HG03571 (cell line): ENCODE measurements around the gene SLC2A1.

Experiments used
- ATAC-seq: cut with Tn5 transposase; IDR thresholded peaks from one replicate; pipeline ENCODE4 v1.9.1; 2021; ENCODE audit not compliant: unreplicated experiment

SLC2A1 gene

GRCh38 chr1:42979896-42980800 lies 21.5 kb upstream of the SLC2A1 start:
- ATAC-seq = no peak

DNA sequence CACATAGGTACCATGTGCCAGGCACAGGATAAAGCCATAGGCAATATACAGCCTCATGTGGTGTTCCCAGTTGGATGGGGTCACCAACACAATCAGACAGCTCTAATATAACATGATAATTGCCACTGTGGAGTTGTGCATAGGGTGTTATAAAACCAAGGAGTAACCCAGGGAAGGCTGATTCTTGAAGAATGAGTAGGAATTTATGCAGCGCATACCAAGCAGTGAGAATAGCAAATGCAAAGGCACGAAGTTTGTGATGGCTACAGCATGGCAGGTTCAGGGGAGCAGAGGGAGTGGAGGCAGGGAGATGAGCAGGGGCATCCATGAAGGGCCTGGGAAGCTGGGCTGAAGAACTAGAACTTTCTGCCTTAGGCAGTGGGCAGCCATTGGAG lies 20.4 kb upstream of the SLC2A1 start:
- no peak for ATAC-seq

- ATAC-seq = no peak
Observed at GRCh38 chr1:42978317-42979035, 19.8 kb upstream of the SLC2A1 start.

GRCh38 chr1:42977653-42978052 lies 19.0 kb upstream of the SLC2A1 start:
- no peak for ATAC-seq

DNA sequence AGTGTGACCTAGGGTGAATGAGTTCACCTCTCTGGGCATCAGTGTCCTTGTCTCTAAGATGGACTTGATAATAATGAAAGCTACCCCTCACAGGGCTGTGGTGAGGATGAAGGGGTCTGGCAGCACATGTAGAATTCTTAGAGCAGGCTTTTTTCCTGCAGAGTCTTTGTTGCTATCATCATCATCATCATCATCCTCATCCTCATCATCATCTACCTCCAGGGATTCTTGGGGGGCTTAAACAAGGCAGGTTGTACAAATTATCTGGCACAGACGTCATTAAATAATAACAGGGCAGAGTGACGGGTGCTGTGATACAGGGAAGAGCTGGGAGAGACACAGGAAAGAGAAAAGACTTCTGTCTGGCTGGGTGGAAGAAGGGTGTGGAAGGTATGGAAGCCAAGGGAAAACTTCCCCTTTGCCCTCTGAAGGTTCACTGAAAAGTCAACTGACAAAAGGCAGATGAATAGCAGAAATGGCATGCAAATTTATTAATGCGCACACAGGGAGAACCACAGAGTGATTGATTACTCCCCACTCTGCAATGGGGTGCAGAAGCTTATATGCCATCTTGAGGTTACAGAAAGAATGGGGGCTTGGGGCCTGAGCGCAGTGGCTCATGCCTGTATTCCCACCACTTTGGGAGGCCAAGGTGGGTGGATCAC lies 17.0 kb upstream of the SLC2A1 start:
- no peak for ATAC-seq

DNA sequence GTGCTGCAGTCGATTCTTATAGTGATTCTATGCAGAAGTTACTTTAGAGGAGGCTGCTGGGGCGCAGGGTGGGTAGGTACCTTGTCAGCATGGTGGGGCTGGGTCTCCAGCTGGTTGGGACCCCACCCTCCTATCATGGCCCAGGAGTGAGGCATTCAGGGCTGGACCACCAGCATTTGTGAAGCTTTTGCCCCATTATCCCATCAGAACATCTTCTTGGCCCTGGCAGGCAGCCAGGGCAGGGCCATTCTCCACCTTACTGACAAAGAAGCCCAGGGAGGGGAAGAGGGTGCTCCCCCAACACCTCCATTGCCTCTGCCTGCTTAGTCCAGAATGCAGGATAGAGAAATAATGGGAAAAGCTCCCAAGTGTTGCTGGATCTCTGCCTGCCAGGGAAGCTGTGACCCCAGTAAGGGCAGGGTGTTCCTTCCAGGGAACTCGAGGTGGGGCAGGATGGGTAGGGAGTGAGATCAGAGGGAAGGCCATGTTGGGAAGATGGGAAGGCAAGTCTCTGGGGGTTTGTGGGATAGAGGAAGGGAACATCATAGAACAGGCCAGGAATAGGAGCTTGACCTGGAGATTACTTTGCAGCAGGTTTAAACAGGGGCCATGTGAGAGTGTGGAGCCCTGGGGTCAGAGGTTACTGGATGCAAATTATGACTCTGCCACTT lies 16.2 kb upstream of the SLC2A1 start:
- ATAC-seq = no peak

DNA sequence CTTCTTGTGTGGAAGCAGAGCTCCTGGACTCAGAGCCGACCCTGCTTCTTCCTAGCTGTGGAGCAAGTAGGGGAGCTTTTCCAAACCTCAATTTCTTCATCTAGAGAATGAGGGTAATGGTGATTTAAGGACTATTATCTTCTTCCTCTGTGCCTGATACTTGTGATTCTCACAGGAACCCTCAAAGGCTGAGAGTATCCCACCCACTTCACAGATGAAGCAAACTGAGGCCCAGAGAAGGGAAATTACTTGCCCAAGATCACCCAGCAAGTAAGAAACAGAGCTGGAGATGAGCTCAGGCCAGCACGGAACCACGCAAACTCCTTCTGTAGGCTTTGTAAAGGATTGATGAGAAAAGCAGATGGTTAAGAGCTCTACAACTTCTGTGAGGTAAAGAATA lies 15.1 kb upstream of the SLC2A1 start:
- ATAC-seq = no peak

DNA sequence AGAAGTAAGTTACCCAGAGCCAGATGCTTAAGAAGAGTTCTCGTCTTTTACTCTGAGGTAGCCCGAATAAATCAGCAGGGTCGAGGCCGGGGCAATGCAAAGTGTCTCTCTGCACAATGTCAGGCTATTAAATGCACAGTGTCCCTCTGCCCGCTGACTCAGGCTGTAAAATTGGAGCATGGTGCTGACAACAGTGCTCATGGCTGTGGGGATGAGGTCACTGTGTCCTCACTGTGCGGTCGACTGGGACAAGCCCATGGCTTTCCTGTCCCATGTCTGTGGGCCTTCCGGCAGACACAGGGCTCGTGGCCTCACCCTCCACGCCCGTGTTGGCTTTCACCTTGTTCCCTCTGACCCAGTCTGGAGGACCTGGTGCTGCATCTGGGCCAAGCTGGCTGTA lies 14.6 kb upstream of the SLC2A1 start:
- no peak for ATAC-seq

- ATAC-seq = no peak
Observed at GRCh38 chr1:42971841-42972291, 13.2 kb upstream of the SLC2A1 start.

- no peak for ATAC-seq
Observed at GRCh38 chr1:42970143-42970542, 11.5 kb upstream of the SLC2A1 start.

DNA sequence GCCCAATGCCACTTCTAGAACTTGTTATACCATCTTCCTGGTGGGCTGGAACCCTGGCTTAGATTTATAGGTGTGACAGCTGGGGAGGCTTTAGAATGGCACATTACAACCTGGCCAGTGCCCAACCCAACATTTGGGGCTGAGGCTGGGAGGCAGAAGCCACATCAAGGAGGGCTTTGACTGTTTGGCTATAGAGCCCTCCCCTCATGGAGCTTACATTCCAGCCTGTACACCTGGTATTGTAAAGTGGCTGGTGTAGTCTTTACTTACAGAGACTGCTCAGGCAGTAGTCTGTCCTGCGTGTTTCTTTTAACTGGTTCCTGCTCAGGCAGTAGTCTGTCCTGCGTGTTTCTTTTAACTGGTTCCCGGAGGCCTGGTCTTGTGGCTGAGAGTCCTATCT lies 10.0 kb upstream of the SLC2A1 start:
- ATAC-seq = no peak

DNA sequence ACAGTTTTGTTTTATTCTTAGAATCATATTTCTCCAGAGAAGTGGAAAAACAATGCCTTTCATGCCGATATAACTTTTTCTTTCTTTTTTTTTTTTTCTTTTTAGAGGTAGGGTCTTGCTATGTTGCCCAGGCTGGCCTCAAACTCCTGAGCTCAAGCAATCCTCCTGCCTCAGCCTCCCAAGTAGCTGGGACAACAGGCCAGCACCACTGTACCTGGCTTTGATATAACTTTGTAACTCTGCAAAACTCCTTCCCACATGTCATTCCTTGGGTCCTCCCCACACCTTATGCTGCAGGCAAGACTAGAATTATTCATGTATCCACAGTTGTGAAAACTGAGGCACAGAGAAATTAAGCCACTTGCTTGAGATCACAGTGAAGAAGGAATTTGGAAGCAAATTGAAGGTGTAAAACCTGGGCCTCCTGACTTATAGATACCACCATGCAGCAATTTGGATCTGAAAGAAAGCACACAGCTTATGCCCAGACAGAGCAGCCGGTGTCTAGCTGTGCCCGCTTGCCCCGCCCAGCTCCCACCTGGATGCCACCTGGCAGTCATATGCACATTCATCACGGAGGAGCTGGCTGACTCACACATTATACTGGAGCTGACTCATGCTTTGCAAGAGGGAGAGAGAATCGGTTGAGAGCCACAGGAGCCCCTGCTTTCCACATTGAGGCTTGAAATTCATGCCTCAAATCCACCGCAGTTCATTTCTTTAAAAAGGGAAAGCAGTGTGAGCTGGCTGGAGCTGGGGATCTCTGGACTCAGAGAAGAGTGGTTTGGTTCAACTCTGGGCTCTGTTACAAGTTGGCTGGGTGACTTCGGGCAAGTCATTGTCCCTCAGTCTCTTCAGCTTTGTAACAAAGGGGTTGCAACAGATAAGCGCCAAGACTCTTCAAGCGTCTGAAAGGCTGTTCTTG lies 8.3 kb upstream of the SLC2A1 start:
- no peak for ATAC-seq

DNA sequence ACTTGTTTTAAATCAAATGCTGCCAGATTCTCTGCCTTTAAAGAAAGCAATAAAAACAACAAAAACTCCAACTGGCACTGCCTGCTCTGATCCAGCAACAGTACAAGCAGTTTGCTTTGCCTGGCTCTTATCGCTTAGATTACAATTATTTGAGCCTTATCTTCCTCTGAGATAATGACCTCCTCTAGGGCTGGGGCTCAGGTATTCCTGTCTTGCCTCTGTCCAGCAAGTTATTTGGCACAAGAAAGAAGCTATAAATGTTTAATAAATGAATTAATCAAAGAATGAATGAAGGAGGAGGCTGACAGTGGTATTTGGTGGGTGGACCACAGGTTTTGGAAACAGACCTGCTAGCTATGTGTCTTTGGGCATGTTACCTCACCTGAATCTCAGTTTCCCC lies 6.7 kb upstream of the SLC2A1 start:
- ATAC-seq = no peak

DNA sequence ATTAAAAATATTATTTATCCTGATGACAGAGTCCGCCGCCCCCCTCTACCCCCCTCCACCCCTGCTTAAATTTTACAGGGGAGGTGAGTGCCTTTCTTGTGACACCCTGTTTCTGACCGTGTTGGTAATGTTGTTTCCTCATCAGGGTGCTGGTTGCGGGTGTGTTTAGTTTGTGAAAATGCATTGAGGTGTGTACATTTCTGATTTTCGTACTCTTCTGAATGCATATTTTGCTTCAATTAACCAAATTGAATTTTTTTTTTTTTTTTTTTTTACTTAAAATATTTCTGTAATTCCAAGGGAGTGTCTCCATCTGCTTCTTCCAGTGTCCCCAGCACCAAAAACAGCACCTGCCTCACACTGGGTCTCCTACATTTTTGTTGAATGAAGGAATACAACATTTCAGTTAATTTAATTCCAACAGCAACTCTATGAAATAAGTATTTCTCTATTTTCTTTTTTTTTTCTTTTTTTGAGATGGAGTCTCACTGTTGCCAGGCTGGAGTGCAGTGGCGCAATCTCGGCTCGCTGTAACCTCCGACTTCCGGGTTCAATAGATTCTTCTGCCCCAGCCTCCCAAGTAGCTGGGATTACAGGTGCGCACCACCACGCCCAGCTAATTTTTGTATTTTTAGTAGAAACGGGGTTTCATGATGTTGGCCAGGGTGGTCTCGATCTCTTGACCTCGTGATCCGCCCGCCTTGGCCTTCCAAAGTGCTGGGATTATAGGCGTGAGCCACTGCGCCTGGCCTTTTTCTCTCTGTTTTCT lies 5.6 kb upstream of the SLC2A1 start:
- no peak for ATAC-seq

- no peak for ATAC-seq
Observed at GRCh38 chr1:42963378-42964043, 4.8 kb upstream of the SLC2A1 start.

DNA sequence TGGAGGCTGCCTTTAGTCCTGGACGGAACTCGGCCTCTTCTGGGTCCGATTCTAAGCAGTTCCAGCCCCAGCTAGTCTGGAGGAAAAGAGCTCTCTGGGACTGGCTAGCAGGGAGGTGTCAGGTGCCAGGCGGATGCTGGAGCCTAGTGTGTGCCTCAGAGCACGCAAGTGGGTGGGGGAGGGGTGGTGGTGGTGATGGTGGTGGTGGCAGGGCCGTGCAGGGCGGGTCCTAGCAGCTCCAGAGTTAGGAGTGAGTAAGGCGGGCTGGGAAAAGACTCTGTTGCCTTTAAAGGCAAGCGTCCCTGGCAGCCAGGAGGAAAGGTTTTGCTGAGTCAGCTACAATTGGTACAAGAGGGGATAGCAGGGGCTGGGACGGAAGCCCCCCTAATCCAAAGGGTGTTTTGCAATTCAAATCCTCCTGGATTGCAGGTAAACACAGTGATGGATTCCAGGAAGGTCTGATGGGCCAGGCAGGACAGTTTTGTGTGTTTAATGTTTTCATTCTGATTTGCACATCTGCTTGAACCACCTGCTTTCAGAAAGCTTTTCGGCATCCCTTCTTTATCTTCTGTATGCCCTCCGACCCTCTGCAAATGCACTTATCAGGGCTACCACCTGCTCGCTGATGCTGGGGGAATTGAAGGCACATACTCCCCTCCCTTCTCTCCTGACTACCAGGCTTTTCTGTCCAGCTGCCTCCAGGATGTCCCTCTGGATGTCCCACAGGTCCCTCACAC lies 4.1 kb upstream of the SLC2A1 start:
- no peak for ATAC-seq

GRCh38 chr1:42961312-42962091 lies 2.8 kb upstream of the SLC2A1 start:
- ATAC-seq = no peak
